Measurements from ENCODE around the gene PPP1R37. TPM values are rescaled to one million over a fixed set of nuclear protein-coding genes. Genes with fewer than 3 reads are reported as not detected.

The PPP1R37 gene, protein sequence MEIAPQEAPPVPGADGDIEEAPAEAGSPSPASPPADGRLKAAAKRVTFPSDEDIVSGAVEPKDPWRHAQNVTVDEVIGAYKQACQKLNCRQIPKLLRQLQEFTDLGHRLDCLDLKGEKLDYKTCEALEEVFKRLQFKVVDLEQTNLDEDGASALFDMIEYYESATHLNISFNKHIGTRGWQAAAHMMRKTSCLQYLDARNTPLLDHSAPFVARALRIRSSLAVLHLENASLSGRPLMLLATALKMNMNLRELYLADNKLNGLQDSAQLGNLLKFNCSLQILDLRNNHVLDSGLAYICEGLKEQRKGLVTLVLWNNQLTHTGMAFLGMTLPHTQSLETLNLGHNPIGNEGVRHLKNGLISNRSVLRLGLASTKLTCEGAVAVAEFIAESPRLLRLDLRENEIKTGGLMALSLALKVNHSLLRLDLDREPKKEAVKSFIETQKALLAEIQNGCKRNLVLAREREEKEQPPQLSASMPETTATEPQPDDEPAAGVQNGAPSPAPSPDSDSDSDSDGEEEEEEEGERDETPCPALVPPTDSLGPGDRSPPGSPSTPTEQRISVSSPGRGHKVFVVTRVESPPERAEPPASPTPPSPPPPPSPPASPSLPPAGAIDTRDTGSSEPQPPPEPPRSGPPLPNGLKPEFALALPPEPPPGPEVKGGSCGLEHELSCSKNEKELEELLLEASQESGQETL
- 24.2 TPM for total RNA-seq

DNA sequence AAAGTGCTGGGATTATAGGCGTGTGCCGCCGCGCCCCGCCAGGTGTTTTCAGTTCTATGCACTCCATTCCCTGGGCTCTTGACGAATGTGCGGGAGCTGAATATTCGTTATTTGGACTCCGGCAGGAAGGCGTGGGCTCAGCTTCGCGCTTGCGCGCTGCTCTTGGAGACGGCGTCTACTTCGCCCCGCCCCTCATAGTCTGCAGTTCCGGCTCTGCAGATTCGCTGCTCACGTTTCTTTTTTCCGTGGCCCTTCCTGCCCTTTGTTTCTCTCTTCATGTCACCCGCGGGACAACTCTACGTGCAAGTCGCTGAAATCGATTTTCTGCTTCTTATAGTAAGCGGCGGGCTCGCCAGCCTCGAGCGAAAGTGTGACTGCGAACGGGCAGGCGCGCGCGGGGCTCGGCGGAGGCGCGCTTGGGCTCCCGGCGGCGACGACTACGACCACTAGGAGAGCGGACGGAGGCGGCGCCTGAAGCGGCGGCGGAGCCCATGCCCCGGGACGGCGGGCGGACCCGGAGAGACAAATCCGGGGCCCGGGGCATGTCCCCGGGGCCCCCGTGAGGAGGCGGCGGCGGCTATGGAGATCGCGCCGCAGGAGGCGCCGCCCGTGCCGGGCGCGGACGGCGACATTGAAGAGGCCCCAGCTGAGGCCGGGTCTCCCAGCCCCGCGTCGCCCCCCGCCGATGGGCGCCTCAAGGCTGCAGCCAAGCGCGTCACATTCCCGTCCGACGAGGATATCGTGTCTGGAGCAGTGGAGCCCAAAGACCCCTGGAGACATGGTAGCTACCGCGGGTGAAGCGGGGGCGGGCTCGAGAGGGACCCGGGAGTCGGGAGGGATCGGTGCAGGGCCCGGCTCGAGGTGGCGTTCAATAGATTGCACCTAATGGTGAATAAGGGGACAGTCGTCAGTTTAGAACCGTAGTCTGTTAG, at the start of gene PPP1R37:
Gene PPP1R37, plus strand, starts transcription at position 433 of the 932 bp plus-strand sequence. Its CDS starts 147 bp downstream, at position 580.
- peak; percentile 84 for ATAC-seq

DNA sequence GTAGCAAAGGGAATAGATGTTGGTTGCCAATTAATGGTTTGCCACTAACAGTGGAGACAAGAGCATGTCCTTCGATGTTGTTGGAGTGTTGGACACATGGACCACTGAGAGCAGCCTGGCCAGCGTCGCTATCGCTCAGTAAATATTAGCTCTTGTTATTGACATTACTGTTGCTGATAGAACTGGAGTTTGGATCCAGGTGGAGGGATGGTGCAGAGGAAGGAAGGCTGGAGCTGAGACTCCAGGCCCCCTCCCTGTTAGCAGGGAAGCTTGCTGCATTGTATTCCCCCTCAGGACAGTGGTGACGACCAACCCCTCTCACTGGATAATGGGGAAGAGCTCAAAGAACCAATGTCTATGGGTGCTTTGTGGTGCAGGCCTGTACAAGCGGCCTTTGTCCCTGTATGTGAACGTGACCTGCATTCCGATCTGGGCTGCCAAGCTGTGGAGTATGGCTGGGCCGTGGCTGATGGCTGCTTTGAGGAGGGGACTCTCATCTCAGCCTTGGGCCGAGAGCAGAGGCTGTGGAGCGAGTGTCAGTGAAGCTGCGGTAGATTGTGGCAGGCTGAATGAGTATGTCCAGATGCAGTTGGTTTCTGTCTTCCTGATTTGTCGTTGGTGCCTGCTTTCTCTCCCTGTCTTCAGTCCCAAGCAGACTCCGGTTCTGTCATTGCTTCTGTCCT, 47.2 kb upstream of the PPP1R37 start:
- no peak for ATAC-seq

DNA sequence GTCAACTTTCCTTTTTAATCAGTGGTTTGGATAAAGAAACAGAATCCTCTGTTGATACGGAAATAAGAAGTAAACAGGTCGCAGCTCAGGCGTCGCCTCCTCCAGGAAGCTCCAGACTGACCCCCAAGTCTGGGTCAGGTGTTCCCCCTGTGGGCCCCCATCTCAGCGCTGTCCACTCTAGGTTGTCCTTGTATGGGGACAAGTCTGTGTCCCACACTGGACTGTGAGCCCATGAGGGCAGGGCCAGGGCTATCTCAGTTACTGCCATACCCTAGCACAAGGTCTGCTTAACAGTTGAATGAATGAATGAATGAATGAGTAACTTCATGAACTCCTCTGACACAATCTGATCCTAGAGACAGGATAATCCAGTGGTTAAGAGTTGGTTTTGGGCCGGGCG, 46.6 kb upstream of the PPP1R37 start:
- no peak for ATAC-seq

DNA sequence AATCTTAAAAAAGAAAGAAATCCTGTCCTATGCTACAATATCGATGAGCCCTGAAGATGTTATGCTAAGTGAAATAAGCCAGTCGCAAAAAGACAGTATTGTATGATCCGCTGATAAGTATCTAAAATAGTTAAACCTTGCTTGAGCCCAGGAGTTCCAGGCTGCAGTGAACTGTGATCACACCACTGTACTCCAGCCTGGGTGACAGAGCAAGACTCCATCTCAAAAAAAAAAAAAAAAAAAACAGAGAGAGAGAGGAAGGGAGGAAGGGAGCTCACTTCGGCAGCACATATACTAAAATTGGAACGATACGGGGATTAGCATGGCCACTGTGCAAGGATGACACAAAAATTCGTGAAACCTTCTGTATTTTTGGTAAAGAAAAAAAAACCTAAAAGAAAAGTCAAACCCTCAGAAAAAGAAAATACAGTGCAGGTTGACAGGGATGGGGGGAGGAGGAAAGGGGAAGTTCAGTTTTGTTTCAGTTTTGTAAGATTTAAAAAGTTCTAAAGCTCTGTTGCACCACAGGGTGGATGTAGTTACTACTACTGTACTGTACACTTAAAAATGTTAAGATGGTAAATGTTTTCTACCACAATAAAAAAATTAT, 45.7 kb upstream of the PPP1R37 start:
- no peak for ATAC-seq

DNA sequence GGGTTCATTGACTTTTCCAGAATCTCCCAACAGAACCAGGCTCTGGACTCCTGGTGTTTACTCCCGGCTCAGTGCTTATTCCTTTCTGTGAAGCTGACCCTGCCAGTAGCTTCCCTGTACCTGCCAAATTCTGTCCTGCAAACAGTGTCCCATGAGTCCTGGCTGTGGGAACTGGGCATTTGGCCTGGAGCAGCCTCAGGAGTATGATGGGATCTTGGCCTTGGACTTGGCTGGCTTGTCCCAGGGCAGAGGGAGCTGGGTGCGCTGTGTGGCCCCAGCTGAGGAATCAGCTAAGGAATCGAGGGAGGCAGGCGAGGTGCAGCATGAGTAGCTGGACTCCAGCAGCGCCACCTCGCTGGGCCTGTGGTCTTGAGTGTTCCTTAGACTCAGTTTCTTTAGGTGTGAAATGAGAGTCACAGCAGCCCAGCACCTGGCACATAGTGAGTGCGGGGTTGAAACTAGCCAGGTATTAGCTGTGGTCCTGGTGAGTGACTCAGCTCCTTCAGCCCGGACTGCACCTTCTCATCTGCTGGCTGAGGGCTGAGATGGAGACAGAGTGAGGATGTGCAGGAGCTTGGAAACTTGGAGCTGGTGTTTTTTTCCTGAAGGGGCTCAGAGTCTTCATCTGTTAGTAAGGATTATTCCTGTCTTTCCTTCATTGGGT, 43.8 kb upstream of the PPP1R37 start:
- ATAC-seq, result peak; percentile 51

DNA sequence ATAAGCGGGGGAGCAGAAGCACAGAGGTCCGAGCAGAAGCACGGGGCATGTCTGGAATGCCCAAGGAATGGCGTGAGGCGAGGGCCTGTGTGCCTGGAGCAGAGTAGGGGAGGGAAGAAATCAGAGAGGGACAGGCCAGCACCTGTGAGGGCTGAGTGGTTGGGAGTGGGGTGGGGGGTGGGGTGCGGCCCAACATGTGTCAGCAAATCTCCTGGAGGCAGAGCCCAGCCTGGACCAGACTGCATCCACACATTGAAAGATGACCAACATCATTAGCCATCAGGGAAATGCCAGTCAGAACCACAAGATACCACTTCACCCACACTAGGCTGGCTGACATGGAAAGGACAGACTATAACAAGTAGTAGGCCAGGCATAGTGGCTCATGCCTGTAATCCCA, 42.9 kb upstream of the PPP1R37 start:
- ATAC-seq, result no peak

DNA sequence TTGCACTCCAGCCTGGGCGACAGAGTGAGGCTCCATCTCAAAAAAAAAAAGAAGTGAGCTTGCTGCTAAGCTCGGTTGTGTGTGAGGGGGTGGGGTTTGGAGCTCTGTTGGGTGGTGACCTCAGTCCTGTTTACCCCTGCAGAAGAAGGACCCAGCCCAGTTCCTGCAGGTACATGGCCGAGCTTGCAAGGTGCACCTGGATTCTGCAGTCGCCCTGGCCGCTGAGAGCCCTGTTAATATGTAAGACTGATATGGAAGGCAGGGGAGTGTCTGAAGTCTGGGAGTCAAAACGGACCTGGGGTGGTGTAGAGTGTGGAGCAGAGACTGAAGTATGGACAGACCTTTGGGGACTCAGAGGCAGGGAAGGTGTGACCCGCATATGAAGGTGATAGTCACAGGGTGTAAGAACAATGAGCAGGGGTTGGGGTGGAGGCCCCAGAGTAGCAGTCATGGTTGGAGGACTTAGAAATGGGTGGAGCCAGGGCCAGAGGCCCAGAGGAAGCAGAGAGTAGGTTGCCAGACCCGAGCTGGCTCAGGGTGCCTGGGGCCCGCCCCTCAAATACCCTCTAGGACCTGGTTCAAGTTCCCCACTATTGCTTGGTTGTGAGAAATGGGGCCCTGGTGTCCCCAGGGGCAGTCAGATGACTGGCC, 40.9 kb upstream of the PPP1R37 start:
- peak; percentile 85 for ATAC-seq

DNA sequence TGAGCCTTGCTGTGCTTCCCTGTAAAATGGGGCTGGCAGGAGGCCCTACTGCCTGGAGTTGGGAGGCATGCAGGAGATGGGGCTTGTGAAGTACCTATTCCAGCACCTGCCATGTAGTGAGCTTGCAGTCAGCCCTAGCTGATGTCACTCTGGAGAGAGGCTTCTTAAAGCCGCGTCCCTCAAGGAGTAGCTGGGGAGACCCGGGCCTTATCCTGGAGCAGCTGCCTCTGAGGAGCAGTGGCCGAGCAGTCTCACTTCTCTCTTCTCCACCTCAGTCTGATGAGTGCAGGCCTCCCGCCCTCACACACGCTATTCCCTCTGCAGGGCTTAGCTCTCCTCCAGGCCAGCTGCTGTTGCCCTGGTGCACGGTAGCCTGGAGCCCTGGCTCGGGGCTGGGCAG, 36.1 kb upstream of the PPP1R37 start:
- no peak for ATAC-seq

DNA sequence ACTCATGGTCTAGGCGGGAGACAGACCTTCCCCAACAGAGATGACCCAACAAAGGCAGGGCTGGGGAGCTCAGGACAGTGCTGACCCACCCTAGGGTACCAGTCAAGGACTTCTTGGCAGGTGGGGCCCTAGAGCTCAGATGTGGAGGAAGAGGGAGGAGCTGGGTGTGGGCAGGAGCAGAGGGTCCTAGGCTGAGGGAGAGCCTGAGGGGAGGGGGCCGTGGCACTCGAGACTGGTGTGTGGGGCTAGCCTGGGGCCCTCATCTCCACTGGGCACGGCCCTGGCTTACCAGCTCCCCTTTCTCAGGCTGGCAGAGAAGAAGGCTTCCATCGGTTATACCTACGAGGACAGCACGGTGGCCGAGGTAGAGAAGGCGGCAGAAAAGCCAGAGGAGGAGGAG, 35.5 kb upstream of the PPP1R37 start:
- ATAC-seq, result peak; percentile 11

DNA sequence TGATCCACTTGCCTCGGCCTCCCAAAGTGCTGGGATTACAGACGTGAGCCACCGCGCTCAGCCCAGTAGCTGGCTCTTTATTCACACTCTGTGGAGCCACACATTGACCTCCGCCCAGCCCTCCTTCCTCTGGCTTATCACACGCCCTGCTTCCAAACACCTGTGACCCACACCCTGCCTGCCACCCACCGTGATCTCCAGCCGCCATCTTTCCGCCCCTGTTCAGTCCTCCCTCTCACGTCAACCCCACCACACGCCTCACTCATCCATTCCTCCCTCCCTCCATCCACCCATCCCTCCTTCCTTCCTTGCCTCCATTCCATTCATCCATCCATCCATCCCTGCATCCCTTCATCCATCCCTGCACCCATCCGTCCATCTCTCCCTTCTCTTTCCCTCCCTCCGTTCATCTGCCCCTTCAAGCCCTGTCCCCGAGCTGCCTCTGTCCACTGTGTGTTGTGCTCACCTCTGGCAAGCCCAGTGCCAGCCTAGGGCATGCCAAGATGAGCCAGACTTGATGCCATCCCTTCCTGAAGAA, 34.3 kb upstream of the PPP1R37 start:
- ATAC-seq, result no peak

DNA sequence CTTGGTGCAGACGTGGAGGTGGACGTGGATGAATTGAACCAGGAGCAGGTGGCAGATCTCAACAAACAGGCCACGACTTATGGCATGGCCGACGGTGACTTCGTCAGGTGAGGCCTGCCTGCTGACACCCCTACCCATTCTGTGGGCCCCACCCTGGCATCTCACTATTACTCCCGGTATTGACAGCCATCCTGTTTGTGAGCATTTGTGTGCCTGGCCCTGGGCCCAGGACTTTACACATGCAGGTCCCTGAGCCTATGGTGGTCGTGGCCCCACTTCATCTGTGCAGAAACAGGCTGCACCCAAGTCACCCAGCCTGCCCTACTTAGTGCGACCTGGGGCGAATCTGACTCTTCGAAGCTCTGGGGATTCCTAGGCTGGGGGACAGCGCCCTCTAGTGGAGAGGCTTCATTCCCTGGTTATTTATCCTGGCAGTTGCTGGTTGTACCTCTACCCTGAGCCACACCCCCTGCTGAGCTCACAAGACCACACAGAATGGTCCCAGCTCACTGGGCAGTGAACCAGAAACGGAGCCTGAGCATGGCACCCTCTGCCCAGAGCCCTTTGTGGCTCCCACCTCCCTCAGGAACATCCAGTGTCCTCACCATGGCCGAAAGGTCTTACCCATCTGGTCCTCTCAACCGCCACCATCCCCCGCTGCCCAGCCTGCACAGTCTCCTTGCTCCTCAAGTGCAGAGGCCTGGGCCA, 33.6 kb upstream of the PPP1R37 start:
- peak; percentile 80 for ATAC-seq

DNA sequence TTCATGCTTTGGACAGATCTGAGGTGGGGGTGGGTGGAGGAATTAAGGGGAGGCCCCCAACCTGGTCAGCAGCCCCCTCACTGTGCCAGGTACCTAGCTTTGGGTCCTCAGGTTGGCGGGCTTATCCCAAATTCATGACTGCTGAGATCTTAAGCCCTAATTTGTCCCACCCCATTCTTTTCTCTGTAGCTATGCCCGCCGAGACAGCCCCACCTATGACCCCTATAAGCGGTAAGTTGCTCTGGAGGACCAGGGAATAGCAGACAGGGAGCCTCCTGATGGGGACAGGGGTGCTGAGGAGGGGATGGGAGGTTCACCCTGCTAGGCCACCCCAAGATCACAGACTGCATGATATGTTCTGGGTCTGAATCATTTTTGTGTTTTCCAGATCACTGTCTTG, 31.0 kb upstream of the PPP1R37 start:
- ATAC-seq, result no peak

DNA sequence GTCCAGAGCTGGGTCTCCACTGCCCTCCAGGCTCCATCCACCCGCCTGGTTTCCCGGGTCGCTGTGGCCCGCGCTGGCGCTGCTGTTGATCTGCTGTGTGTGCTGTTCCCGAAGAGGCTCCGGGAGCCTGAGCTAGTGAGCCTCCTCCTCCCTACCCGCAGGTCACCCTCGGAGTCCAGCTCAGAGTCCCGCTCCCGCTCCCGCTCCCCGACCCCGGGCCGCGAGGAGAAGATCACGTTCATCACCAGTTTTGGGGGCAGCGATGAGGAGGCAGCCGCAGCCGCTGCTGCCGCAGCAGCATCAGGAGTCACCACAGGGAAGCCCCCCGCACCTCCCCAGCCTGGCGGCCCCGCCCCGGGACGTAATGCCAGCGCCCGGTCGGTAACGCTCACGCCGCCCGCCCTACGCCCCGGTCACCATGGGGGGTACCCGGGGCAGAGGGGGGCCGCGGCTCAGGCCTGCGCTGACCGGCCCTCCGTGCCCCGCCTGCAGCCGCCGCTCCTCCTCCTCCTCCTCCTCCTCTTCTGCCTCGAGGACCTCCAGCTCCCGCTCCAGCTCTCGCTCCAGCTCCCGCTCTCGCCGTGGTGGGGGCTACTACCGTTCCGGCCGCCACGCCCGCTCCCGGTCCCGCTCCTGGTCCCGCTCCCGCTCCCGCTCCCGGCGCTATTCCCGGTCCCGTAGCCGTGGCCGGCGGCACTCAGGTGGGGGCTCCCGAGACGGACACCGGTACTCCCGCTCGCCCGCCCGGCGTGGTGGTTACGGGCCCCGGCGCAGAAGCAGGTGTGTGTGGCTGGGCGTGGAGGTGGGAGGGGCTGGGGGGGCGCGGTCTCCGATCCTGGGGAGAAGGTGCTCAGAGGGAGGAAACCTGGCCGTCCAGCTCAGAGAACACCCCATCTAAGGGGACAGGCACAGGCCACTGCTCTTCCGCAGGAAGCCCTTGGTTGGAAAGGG, 28.9 kb upstream of the PPP1R37 start:
- no peak for ATAC-seq

DNA sequence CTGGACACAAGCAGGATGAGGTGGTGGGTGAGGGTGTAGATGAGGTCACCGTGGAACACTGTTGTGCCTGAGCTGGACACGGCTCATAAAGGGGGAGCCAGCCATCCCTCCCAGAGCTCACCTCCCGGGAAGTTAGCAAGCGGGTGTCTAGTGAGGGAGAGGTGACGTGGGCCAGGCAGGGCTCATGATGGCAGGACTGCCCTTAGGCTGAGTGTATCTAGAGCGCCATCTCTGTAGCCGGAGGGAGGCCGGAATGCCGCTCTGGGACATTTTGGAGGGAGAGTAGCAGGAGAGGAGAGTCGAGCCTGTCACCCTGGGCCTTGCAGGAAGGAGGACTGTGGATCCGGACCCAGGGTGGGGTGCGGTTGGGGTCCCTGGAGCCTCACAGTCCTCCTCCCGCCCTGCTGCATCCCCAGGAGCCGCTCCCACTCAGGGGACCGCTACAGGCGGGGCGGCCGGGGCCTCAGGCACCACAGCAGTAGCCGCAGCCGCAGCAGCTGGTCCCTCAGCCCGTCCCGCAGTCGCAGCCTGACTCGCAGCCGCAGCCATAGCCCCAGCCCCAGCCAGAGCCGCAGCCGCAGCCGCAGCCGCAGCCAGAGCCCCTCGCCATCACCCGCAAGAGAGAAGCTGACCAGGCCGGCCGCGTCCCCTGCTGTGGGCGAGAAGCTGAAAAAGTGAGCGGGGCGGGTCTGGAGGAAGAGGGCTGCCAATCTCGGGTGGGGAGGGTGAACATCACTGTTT, 25.9 kb upstream of the PPP1R37 start:
- no peak for ATAC-seq

DNA sequence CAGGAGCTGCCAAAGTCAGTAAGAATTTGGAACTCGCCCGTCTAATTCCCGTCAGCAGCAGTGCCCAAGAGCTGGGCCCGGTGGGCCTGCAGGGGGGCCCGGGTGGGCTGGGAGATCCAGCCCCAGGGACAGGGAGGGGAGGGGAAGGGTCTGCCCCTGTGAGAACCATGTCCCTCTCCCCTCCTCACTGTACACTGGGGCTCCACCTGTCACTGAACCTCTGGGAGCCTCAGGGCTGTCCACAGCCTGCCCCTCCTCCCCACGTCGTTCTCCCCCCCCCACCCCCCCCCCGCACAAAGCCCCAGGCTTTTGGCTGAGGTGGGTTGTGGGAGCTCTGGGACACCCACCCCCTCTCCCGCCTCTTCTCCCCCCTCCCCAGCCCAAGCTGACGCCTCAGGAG, 24.9 kb upstream of the PPP1R37 start:
- ATAC-seq, result no peak

DNA sequence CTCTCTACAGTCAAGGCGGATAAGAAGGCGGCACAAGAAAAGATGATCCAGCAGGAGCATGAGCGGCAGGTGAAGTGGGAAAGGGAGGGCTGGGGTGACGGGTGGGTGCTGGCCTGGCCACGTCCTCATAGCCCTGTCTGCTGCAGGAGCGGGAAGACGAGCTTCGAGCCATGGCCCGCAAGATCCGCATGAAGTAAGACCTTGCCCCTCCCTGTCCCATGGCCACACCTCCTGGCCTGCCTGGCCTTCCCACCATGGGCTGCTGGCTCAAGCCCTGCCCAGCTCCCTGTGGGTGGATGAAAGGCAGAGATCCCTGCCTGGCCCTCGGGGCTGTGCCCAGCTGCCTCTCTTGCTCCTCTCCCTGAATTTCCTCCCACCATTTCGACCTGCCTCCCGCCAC, 23.9 kb upstream of the PPP1R37 start:
- ATAC-seq, result peak; percentile 74

DNA sequence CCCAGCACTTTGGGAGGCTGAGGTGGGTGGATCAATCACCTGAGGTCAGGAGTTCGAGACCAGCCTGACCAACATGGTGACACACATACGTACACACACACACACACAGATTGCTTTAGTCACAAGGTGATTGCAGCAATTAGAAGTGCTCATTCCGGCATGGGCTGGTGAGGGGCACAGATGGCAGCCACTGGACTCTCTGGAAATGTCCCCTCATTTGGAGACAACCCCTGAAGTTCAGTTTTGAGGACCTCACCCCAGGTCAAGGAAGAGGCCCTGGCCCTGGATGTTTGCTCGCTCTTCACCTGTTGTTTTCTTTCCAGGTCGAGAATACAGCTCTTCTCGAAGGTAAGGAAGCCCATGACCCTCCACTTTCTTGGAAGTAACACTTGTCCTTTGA, 22.8 kb upstream of the PPP1R37 start:
- no peak for ATAC-seq

All from esophagus mucosa (tissue), 1 donor.